HG03159 (cell line): ENCODE results near the gene ULK3.
"Not testable (repeated sequence)": the region's sequence is repeated elsewhere in the genome, so short reads cannot be mapped to it uniquely, and the experiment has no call there.

ENCODE experiments used
- ATAC-seq: cut with Tn5 transposase; IDR thresholded peaks from one replicate; pipeline ENCODE4 v1.9.1; 2021; ENCODE audit warnings: mild to moderate bottlenecking, moderate library complexity; ENCODE audit not compliant: unreplicated experiment

ULK3 gene

GRCh38 chr15:74842581-74843444, at the start of gene ULK3:
ULK3 (minus strand) TSS chr15:74843156; CDS start chr15:74843105, 51 bp downstream.
- ATAC-seq, result peak; percentile 77

GRCh38 chr15:74892313-74892712, 49.4 kb upstream of the ULK3 start:
- no peak for ATAC-seq

GRCh38 chr15:74891469-74891868, 48.5 kb upstream of the ULK3 start:
- no peak for ATAC-seq

GRCh38 chr15:74890665-74890960, 47.7 kb upstream of the ULK3 start:
- ATAC-seq, result no peak

GRCh38 chr15:74889883-74890664, 47.1 kb upstream of the ULK3 start, which contains the start of gene MPI:
MPI (plus strand) TSS chr15:74890042; CDS start chr15:74890074, 32 bp downstream.
- ATAC-seq, result peak; percentile 89

- ATAC-seq, result peak; percentile 21
Observed at GRCh38 chr15:74889390-74889882, 46.5 kb upstream of the ULK3 start.

GRCh38 chr15:74888716-74889115, 45.8 kb upstream of the ULK3 start:
- ATAC-seq, result no peak

GRCh38 chr15:74887537-74888193, 44.7 kb upstream of the ULK3 start:
- ATAC-seq, result not testable (repeated sequence)

GRCh38 chr15:74885461-74885860, 42.5 kb upstream of the ULK3 start:
- ATAC-seq, result no peak

GRCh38 chr15:74884428-74885223, 41.7 kb upstream of the ULK3 start:
- ATAC-seq, result no peak

- ATAC-seq, result no peak
Observed at GRCh38 chr15:74882528-74882927, 39.6 kb upstream of the ULK3 start.

- ATAC-seq, result no peak
Observed at GRCh38 chr15:74878273-74878672, 35.3 kb upstream of the ULK3 start.

GRCh38 chr15:74873756-74874424, 30.9 kb upstream of the ULK3 start:
- no peak for ATAC-seq

GRCh38 chr15:74873036-74873755, 30.2 kb upstream of the ULK3 start, which contains the start of gene SCAMP2:
SCAMP2 (minus strand) TSS chr15:74873365; CDS start chr15:74873255, 110 bp downstream.
- peak; percentile 79 for ATAC-seq

GRCh38 chr15:74872702-74873035, 29.7 kb upstream of the ULK3 start:
- no peak for ATAC-seq

GRCh38 chr15:74870436-74871215, 27.7 kb upstream of the ULK3 start:
- ATAC-seq, result no peak

GRCh38 chr15:74869726-74870407, 26.9 kb upstream of the ULK3 start:
- peak; percentile 52 for ATAC-seq

GRCh38 chr15:74869372-74869725, 26.4 kb upstream of the ULK3 start:
- no peak for ATAC-seq
